NCI-H1436 treated with DMSO at 0.1 percent for 48 hours (cell line): ENCODE measurements around the gene SIK2.
"Not testable (repeated sequence)": the region's sequence is repeated elsewhere in the genome, so short reads cannot be mapped to it uniquely, and the experiment has no call there.

Experiments used
- DNase-seq: peaks from one replicate; lab custom pipeline; 2025; lab: John Stamatoyannopoulos, UW

Gene SIK2

GRCh38 chr11:111658493-111658892 is 56.2 kb downstream of the SIK2 start:
- DNase-seq, result not testable (repeated sequence)

- DNase-seq, result no peak
These were observed 57.2 kb downstream of the SIK2 start for GRCh38 chr11:111659201-111660115.

- DNase-seq, result no peak
These were observed 58.6 kb downstream of the SIK2 start for GRCh38 chr11:111660822-111661221.

- DNase-seq, result no peak
These were observed 61.6 kb downstream of the SIK2 start for GRCh38 chr11:111663820-111664219.

DNA sequence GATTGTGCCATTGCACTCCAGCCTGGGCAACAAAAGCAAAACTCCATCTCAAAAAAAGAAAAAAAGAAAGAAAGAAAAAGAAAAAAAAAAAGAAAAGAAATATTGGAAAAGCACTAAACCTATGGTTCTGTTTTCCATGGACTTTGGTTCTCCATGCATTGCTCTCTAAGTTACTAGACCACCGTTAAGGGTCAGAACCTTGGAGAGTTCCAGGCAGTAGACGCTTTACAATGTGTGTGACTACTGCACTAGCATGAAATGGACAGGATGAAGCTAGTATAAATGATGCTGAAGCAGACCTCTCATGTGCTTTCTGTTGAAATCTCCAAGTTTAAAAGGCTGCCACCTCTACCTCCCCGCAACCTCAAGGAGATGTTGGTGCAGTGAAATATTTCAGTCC is 63.5 kb downstream of the SIK2 start:
- DNase-seq, result no peak

DNA sequence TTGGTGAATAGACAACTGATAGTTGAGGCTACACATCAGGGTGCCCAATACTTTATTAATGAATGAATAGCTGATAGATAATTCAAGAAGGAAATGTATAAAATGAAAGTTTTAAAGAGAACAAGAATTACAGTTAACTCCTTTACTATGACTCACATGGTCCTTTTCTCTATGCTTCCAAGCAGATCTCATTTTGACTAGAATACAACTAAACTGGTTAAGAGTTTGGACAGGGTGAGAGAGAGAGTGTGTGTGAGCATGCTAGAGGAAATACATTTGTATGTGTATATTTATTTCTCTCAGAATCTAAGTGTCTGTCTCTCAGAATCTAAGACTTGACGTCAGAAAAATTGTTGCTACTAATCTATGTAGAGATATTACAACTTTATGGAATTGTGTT is 66.7 kb downstream of the SIK2 start:
- no peak for DNase-seq

GRCh38 chr11:111671383-111671782 is 69.1 kb downstream of the SIK2 start:
- DNase-seq, result no peak

GRCh38 chr11:111672949-111673348 is 70.7 kb downstream of the SIK2 start:
- DNase-seq, result no peak

GRCh38 chr11:111674941-111675340 is 72.7 kb downstream of the SIK2 start:
- no peak for DNase-seq

GRCh38 chr11:111675891-111676290 is 73.6 kb downstream of the SIK2 start:
- DNase-seq, result no peak

DNA sequence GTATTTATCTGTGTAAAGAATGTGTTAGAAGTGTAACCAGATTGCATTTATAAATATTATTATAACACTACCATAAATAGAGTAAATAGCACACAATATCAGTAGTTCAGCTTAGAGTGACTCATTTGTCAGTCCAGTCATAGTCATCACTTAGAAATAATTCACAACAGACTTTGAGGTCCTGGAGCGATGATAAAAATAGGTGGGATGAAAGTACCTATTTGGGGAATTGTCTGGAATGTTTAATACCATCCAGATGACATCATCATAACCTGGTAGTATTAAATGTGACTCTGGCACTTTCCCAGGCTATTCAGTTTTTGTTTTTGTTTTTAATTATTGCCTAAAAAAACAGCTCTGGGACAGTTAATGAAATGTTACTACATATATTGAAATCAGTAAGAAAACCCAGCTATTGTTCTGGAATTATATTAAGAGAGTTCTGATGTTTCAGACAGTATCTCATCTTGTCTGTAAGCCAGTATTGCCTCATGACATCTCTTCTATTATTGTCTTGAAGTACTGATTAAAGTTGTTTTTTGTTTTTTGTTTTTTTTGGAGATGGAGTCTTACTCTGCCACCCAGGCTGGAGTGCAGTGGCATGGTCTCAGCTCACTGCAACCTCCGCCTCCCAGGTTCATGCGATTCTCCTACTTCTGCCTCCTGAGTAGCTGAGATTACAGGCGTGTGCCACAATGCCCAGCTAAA is 74.8 kb downstream of the SIK2 start:
- DNase-seq, result no peak

DNA sequence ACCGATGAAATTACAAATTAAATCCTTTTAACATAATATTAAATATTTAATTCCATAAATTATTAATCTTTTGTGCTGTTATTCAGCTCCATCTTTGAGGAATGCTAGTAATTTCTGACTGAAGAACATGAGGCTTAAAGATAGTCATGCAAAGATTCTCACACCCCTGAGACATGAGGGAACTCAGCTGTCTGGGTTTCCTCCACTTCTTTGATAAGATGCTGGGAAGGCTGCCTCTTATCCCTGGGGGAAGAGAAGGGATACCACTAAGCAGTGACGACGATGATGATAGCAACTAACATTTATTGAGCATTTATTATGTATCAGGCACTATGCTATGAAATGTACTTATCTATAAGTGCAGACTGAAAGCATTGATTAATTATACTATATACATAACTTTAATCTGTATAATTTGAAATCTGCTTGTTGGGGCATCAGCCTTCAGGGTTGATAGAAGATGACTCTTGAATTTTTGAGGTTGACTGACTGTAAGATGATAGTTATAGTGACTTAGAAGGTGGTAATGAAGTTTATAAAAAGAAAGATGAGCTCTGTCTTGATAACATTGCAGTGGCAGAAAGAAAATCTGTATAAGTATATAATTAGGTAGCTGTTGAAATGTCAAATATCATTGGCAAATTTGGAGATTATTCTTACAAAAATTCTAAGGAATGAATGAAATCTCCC is 78.4 kb downstream of the SIK2 start:
- DNase-seq, result no peak

GRCh38 chr11:111683806-111684205 is 81.6 kb downstream of the SIK2 start:
- DNase-seq, result no peak

- DNase-seq, result no peak
These were observed 82.0 kb downstream of the SIK2 start for GRCh38 chr11:111684251-111684650.

DNA sequence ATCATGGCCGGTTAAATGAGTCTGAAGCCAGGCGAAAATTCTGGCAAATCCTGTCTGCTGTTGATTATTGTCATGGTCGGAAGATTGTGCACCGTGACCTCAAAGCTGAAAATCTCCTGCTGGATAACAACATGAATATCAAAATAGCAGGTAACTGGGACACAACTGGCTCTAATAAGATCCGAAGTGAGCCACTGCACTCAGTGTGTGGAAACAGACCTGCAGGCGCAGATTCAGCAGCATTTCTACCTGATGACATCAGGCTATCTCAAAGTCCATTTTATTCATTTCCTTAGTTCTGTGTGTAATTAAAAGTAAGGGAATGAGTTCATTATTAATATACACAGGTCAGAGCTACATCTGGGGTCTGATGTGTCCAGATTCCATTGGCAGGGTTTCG is 85.8 kb downstream of the SIK2 start:
- no peak for DNase-seq

DNA sequence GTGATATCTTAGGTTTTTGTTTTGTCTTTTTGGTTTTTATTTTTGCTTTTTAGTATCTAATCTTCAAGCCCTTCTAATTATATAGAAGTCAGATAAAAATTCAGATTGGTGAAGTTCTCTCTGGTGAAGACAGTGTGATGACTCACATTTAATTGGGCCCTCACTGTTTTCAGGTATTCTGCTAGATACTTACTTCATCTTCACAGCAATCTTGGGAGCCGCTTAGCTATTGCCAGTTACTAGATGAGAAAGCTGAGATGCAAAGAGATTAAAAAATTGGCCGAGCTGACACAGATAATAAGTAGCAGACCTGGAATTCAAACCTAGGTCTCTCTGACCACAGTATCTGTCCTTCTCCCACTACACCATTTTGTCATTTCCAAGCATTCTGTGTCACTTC is 88.9 kb downstream of the SIK2 start:
- DNase-seq, result no peak

GRCh38 chr11:111691741-111692140 is 89.5 kb downstream of the SIK2 start:
- DNase-seq, result no peak

GRCh38 chr11:111693224-111693937 is 91.1 kb downstream of the SIK2 start:
- no peak for DNase-seq

DNA sequence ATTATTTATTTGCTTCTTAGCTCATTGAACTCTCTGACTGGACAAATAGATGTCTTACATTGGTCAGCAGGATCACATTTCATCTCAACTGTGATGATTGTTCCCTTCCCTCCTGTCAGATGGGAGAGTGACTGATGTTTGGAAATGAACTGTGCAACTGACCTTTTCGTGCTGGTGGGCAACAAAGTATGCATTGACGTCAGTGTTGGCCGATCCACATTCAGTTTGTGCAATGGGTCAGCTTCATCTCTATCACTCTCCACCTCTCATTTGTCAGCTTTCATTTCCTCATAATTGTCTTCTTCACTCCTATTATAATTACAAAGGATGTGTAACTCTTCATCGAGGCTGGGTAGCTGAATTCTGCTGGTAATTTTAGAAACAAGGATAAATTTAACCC is 92.6 kb downstream of the SIK2 start:
- no peak for DNase-seq

GRCh38 chr11:111696556-111696955 is 94.3 kb downstream of the SIK2 start:
- no peak for DNase-seq

GRCh38 chr11:111697933-111698371 is 95.7 kb downstream of the SIK2 start:
- no peak for DNase-seq
